OCI-LY3 (cell line): ENCODE results near the gene PLD2.

Source experiments
- H2AFZ ChIP-seq: fragments of 200-600, 300-600 bp; shearing (Covaris generic); 2 replicates; pipeline ENCODE4 v1.6.0; 2014; ENCODE audit warnings: antibody characterized with exemption, low read depth, low read length
- H3K27ac ChIP-seq: fragments of 200-600, 300-600 bp; sonication (generic); 2 replicates; pipeline ENCODE4 v1.5.1; 2014; ENCODE audit warnings: mild to moderate bottlenecking, low read length, moderate library complexity, mixed read lengths
- H3K27me3 ChIP-seq: fragments of 200-600, 300-600 bp; sonication (generic); 2 replicates; pipeline ENCODE4 v1.6.1; 2014; ENCODE audit warnings: low read depth, low read length, mixed read lengths
- H3K36me3 ChIP-seq: fragments of 200-600, 300-600 bp; sonication (generic); replicated peaks from 2 replicates; pipeline ENCODE3; 2014; ENCODE audit warnings: low read depth, low read length, mixed read lengths
- H3K4me1 ChIP-seq: fragments of 300-600, 200-600 bp; sonication (generic); 2 replicates; pipeline ENCODE4 v1.6.1; 2014; ENCODE audit warnings: low read length, mixed read lengths
- H3K4me2 ChIP-seq: fragments of 200-600, 300-600 bp; sonication (generic); 2 replicates; pipeline ENCODE4 v1.6.1; 2014; ENCODE audit warnings: low read length, mixed read lengths
- H3K4me3 ChIP-seq: fragments of 300-600, 200-600 bp; sonication (generic); 2 replicates; pipeline ENCODE4 v1.5.1; 2014; ENCODE audit warnings: antibody characterized with exemption, mild to moderate bottlenecking, low read length, moderate library complexity
- H3K79me2 ChIP-seq: fragments of 300-600, 200-600 bp; shearing (Covaris generic); 2 replicates; pipeline ENCODE4 v1.6.1; 2014; ENCODE audit warnings: mild to moderate bottlenecking, low read length, mixed read lengths
- H3K9ac ChIP-seq: fragments of 300-600, 200-600 bp; shearing (Covaris generic); 2 replicates; pipeline ENCODE4 v1.6.0; 2014; ENCODE audit warnings: mild to moderate bottlenecking, low read length, moderate library complexity
- H3K9me3 ChIP-seq: fragments of 200-600, 300-600 bp; shearing (Covaris generic); 2 replicates; pipeline ENCODE4 v1.6.1; 2014; ENCODE audit warnings: low read length, mixed read lengths; ENCODE audit not compliant: insufficient read depth
- H4K20me1 ChIP-seq: fragments of 200-600, 300-600 bp; sonication (generic); 2 replicates; pipeline ENCODE4 v1.6.1; 2016; ENCODE audit warnings: low read length, mixed read lengths; ENCODE audit not compliant: insufficient read depth
- CTCF ChIP-seq: fragments of 200-600, 300-600 bp; sonication (generic); IDR thresholded peaks from 2 replicates; pipeline ENCODE4 v1.5.1; 2014; ENCODE audit warnings: antibody characterized with exemption, low read length, low read depth
- EZH2phosphoT487 ChIP-seq: fragments of 200-600 bp; shearing (Covaris generic); IDR thresholded peaks from 2 replicates; pipeline ENCODE4 v1.6.1; 2018; ENCODE audit warnings: antibody characterized with exemption, mixed run types, low read depth

Gene PLD2

GRCh38 chr17:4839221-4839620, 32.3 kb downstream of the PLD2 start:
- Histone ChIP-seq H3K27me3 (no peaks in the 10 kb centered on the region), H3K4me3 (no peak overlapping the region), H2AFZ (no peak overlapping the region), H3K36me3 (peaks cover 2% of the 10 kb centered on the region), H3K27ac (no peak overlapping the region), H3K4me2 (no peak overlapping the region), H3K9me3 (no peaks in the 10 kb centered on the region), H4K20me1 (peaks cover 20% of the 10 kb centered on the region), H3K9ac (no peak overlapping the region), H3K4me1 (peaks cover 9% of the 10 kb centered on the region), H3K79me2 (peaks cover 59% of the 10 kb centered on the region)
- TF ChIP-seq EZH2phosphoT487 (no peak), CTCF (no peak)

DNA sequence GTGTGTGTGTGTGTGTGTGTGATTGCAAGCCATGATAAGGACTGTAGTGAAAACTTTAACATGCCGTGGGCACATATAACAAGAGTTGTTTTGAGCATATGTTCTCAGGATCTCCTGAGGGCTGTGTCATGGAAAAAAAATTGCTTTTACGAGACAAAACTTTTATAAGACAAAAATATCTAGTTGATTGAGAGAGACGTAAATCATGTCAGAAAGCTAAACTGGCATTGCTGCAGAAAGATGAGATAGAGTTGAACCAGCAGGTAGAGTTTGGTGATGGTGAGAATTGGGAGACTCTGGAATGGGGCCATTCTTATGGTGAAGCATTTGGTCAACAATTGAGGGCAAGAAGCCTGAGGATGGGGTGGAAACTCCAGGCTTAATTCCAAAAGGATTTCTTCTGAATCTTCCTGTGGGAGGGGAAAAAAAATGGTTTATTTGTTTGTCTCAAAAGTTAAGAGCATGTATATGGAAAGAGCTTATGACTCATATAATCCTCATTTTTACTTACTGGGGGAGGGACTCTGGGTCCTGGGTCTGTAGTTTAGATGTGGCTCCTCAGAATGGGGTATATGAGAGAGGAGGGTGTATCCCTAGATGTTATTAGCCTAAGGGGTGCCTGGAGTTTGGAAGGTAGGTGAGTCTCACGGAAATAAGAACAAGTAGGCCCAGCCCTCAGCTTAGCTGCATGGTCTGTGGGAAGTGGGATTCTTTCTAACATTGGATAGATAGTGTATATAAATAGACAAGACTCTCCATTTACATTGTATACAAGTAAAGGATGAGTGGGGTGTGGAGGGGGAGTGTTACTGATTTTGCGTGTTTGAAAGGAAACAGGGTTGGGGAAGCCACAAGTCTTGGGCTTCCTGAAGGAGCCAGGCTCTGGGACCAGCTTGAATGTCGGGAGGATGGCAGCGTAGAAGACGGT, 33.3 kb downstream of the PLD2 start:
- no peak overlapping the region for H2AFZ ChIP-seq
- H3K4me1 ChIP-seq, result peaks cover 11% of the 10 kb centered on the region
- no peak overlapping the region for H3K27ac ChIP-seq
- no peaks in the 10 kb centered on the region for H3K9me3 ChIP-seq
- no peak overlapping the region for H3K4me2 ChIP-seq
- peaks cover 14% of the 10 kb centered on the region; the same call in 1 of the 2 replicates for H4K20me1 ChIP-seq
- no peaks in the 10 kb centered on the region for H3K27me3 ChIP-seq
- H3K36me3 ChIP-seq, result peaks cover 2% of the 10 kb centered on the region
- no peak overlapping the region for H3K4me3 ChIP-seq
- H3K79me2 ChIP-seq, result peaks cover 53% of the 10 kb centered on the region
- H3K9ac ChIP-seq, result no peak overlapping the region
- TF ChIP-seq EZH2phosphoT487 (no peak), CTCF (no peak)

GRCh38 chr17:4840893-4841242, 33.9 kb downstream of the PLD2 start:
- Histone ChIP-seq H3K4me2 (no peak overlapping the region), H3K27me3 (no peaks in the 10 kb centered on the region), H3K36me3 (peaks cover 2% of the 10 kb centered on the region), H3K27ac (no peak overlapping the region), H2AFZ (no peak overlapping the region), H3K4me1 (peaks cover 17% of the 10 kb centered on the region), H3K79me2 (peaks cover 53% of the 10 kb centered on the region), H3K9ac (no peak overlapping the region), H3K9me3 (no peaks in the 10 kb centered on the region), H4K20me1 (peaks cover 14% of the 10 kb centered on the region; the same call in 1 of the 2 replicates), H3K4me3 (no peak overlapping the region)
- TF ChIP-seq CTCF, result no peak
- no peak for TF ChIP-seq EZH2phosphoT487

DNA sequence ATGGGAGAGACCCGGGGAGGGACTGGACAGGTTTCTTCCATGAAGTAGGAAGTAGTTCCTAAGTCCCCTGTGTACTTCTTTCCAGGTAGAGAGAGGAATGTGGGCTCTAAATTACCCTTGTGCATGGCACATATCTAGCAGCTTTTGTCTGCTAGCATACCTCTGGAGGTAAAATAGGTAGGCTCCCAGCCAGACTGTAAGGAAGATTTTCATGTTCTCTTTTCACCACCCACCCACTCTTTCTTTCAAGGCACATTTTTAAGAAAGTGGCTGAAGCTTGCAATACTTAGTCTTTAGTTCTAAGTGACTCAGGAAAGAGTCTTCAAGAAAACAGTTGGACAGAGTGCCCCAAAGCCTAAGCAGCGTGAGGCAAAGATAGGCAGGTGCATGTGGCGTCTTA, 35.4 kb downstream of the PLD2 start:
- Histone ChIP-seq H3K79me2 (peaks cover 59% of the 10 kb centered on the region), H4K20me1 (peaks cover 19% of the 10 kb centered on the region; the same call in 1 of the 2 replicates), H3K4me2 (no peak overlapping the region), H3K4me1 (peaks cover 19% of the 10 kb centered on the region), H3K4me3 (no peak overlapping the region), H3K9ac (no peak overlapping the region), H3K36me3 (peaks cover 2% of the 10 kb centered on the region), H3K27ac (no peak overlapping the region), H2AFZ (no peak overlapping the region), H3K27me3 (no peaks in the 10 kb centered on the region), H3K9me3 (no peaks in the 10 kb centered on the region)
- TF ChIP-seq EZH2phosphoT487 (no peak), CTCF (no peak)
